Stimulated activated CD4-positive, alpha-beta T cell treated with anti-CD3 and anti-CD28 coated beads, Interleukin-12 subunit alpha, Interleukin-12 subunit beta, amount 100 ng/mL, for 48 hours (primary cell): ENCODE results near the gene ASXL2.

Experiments
- DNase-seq, 3 donors: peaks; one replicate each; pipeline ENCODE4 v3.0.0-alpha.2; 2020; ENCODE audit warnings: low read depth in 2 of 3, low spot score in 1 of 3

ASXL2 gene

DNA sequence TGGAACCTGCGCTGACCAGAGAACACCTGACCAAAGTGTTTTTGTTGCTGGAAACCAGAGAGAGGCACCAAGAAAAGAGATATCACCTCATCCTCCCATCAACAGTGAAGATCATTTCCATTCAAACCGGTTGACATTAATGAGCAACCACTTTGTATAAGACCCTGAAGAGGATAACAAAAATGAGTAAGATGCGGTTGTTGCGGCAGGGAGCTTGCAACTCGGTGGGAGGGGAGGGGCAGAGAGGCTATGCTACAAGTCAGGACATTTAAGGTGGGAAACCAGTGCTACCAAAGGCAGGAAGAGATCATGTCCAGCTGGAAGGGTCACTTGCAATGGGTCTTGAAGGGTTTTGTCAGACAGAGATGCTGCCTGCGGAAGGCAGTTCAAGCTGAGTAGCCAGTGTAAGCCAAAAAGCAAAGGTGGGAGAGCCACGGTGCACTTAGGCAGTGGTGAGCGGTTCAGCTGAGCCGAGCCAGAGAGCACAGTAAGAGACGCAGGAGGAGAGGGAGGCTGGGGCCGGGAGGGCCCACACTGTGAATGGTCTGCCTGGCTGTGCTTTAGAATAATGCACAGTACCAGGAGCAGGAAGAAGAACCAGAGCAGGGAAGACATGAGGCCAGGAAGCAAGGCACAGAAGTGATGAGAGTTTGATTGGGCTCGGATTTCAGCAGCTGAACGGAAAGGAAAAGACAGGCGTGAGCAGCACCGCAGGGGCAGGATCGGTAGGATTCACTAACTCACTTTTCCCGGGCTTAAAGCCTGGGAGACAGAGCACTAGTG is 180.5 kb downstream of the ASXL2 start:
- DNase-seq: no peak

DNA sequence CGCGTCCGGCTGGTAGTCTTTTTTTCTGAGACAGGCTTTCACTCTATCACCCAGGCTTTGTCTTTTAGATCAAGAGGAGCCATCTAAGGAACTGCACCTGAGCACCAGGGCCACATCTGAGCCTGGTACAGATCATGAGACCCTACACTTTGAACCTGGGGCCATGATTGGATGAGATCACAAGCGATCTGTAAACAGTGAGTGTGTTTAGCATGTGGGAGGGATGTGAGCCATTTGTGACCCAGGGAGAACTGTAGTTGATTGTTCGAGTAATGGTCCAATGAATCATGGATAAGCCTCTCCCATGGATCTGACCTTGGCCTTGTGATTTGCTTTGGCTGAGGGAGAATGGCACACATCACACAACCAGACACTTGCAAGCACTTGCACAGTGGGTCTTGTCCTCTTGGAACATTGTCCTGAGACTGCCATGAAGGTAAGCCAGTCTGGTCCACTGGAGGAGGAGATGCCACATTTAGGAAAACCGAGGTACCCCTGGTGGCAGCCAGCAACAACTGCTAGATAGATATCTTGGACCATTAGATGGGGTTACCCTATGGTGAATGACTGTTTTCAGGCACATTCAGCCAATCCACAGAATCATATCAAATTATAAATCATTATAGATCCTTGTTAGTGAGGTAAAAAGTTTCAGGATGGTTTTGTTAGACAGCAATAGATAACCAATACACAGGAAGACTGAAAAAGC is 185.4 kb downstream of the ASXL2 start:
- no peak for DNase-seq

DNA sequence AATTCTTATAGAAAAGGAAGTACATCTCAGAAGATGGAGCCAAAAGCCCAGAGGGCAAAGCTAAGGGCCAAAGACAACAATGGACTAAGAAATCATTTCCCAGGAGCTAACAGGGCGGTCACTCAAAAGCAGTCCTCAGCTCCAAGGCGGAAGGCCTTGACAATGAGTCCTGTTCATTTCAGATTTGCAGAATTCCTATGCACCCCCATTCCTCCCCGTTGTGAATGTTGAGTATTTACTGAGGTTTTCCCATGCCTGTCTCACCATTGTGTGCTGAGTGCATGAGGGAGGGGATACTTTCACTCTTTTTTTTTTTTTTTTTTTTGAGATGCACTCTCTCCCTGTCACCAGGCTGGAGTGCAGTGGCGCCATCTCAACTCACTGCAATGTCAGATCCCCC is 186.1 kb downstream of the ASXL2 start:
- DNase-seq: no peak

DNA sequence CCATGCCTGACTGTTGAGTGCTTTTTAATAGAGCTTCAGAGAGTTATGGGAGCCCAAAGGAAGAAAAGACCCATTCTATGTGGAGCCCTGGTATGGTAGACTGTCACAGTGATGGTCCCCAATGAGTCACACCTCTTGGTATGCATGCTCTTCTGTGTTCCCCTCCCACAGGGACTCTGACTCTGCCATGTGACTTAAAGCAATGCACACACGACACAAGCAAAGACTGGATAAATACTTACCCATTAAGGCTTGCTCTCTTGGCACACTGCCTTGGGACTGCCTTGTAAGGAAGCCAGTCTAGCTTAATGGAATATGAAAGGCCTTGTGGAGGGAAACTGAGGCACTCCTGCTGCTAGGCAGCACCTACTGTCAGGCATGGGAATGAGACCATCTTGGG is 188.2 kb downstream of the ASXL2 start:
- DNase-seq: no peak

DNA sequence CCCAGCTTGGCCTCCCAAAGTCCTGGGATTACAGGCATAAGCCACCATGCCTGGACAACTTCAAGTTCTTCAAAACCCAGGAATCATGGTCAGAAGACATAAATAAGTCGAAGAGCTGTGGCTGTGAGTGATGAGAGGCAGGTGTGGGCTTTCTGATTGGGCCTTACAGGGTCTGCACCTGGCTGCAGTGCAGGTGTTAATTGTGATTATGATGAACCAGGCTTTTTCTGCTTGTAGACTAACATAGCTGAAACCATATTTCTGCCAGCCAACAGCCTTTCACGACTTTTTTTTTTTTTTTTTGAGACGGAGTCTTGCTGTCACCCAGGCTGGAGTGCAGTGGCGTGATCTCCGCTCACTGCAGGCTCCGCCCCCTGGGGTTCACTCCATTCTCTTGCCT is 190.1 kb downstream of the ASXL2 start:
- DNase-seq: no peak

DNA sequence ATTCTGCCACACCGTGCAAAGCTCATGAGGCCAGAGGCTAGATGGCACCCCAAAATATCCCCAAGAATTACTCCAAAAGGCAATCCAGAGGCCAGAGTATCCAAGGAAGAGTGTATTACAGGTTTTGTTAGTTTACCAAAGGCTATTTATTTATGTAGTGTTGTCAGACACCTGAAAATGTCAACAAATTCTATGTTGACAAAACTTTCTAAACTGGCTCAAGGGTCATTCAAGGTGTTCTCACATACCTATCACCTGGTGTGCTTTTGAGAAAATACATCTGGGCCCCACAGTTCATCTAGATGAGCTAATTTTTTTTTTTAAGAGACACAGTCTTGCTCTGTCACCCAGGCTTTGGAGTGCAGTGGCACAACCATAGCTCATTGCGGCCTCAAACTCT is 192.5 kb downstream of the ASXL2 start:
- DNase-seq: no peak

DNA sequence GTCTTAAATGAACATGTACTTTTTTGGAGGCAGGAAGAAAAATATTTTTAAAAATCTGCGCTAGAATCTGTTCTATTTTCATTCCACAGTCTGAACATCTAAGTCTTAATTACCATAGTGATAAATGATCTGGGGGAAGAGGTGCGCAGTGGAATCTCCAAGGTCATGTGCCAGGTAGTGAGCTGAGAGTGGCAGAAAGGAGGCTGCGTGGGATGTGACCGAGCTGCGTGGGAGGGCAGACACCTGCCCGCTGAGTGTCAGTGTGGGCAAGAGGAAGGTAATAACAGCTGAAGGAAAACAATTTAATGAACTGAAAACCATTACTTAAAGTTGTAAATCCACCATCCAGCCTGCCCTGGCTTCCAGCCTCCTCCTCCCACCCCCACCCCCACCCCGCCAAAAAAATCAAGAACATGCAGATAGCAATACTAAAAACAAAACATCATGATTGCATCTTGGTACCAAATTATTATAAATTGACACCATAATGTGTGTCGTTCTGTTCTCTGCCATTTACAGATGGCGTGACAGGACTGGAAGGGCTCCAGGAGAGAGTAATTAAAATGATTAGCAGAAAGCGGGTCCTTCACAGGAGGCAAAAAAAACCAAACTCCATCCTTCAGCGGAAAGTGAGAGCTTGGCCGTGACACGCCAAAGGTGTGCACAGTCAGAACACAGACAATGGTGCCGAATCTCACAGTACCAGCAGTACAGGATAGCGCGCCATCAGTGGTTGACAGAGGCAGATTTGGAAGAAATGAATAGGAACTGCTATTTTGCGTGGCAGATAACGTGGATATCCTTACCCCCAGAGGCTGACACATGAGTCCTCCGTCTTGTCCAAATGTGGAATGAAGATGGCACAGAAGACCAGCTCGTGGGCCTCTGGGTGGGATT is 193.5 kb downstream of the ASXL2 start:
- DNase-seq: no peak
